Gastroesophageal sphincter (tissue), 4 donors: Measurements from ENCODE around the gene GCN1. TPM values are rescaled to one million over a fixed set of nuclear protein-coding genes. Genes with fewer than 3 reads are reported as not detected.

Experiments used
- ATAC-seq: fragments of 150-250 bp; one replicate; pipeline ENCODE4 v1.9.1; 2016; ENCODE audit warnings: mild to moderate bottlenecking, moderate library complexity
- H3K27ac ChIP-seq, 4 donors: fragments of 200-600 bp; sonication (generic) in 3 of 4; 1 replicate in 3 of 4; 2 replicates in 1 of 4; pipeline ENCODE4 v1.5.1; 2016 to 2019
- H3K27me3 ChIP-seq: fragments of 200-600 bp; sonication (generic); one replicate; pipeline ENCODE4 v1.5.1; 2019
- H3K36me3 ChIP-seq, 2 donors: fragments of 200-600 bp; sonication (generic); one replicate each; pipeline ENCODE4 v1.5.1; 2019; ENCODE audit warnings: control low read depth in 1 of 2
- H3K4me1 ChIP-seq, 3 donors: fragments of 200-600 bp; sonication (generic); 1 replicate in 2 of 3; 2 replicates in 1 of 3; pipeline ENCODE4 v1.5.1; 2016 to 2019; ENCODE audit warnings: control low read depth in 2 of 3
- H3K4me3 ChIP-seq, 2 donors: fragments of 200-600 bp; sonication (generic); one replicate each; pipeline ENCODE4 v1.5.1; 2019; ENCODE audit warnings: mild to moderate bottlenecking in 1 of 2, moderate library complexity in 1 of 2
- H3K9me3 ChIP-seq, 3 donors: fragments of 200-600 bp; sonication (generic); one replicate each; pipeline ENCODE4 v1.5.1; 2017 to 2019; ENCODE audit warnings: control low read depth in 2 of 3
- EP300 ChIP-seq: sonication (generic); formaldehyde crosslinking; IDR thresholded peaks from one replicate; pipeline ENCODE4 v1.6.1; 2017; ENCODE audit warnings: antibody characterized with exemption, mild to moderate bottlenecking
- POLR2A ChIP-seq, 2 donors: fragments of 450-650 bp; IDR thresholded peaks; one replicate each; pipeline ENCODE4 v1.6.1; 2017; ENCODE audit warnings: antibody characterized with exemption in 2 of 2, mild to moderate bottlenecking in 2 of 2, moderate library complexity in 1 of 2
- POLR2AphosphoS5 ChIP-seq: sonication (generic); formaldehyde crosslinking; IDR thresholded peaks from one replicate; pipeline ENCODE4 v1.6.1; 2017; ENCODE audit warnings: antibody characterized with exemption
- WGBS, 2 donors: methylation state at CpG; one replicate each; pipeline ENCODE4 v1.1.5; 2018; ENCODE audit warnings: low coverage in 1 of 2; 5-methylcytosine and 5-hydroxymethylcytosine counted together
- total RNA-seq, 4 donors: library from RNA; depleted of rRNA; stranded (reverse); fragments of >200 nt; gene quantifications; one replicate each; pipeline ENCODE4 v1.1.0, GENCODE V29; 2016
- TF ChIP-seq, protein P1 (sequence below), 4 experiments: fragments of 200-600 bp in 2 of 4; fragments of 450-650 bp in 2 of 4; sonication (generic) in 1 of 4; IDR thresholded peaks; one replicate each; pipeline ENCODE4 v1.5.1; 2017 to 2019; ENCODE audit warnings: antibody characterized with exemption in 4 of 4, mild to moderate bottlenecking in 2 of 4, moderate library complexity in 2 of 4

GCN1 gene
- total RNA-seq, 4 donors from 2014 or later = 39.3 to 82.2 (median 56.0) TPM

DNA sequence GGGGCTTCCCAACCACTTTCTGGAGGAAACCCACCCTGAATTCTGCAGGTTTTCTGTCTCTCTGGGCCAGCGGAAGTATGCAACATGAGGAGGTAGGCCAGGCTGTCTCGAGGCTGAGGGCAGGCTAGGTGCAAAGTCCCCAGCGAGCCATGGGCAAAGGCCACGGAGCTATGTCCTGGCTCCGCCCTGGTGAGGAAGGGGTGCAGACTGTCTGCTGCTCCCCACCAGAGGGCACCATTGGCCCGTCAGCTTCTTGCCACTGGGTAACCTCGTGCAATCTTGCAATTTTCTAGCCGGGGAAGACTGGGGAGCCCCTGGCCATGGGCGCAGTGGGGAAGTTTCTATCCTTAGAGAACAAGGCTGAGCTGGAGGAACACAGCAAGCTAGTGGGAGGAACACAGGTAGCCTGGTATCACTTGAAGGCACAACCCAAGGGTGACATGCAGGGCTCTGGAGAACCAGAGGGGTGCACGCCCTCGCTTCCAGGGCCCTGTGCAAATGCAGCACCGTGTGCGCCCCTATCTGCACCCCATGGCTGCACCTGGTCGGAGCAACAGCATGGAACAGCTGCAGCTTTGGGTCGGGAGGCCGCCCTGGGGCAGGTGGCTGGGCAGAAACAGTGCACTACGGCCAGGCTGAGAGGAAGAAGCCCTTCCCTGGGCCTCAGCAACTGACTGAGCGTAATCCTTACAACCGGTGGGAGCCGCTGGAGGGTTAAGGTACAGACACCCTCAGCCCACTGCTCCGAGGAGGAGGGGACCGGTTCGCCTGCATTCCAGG is 34.0 kb upstream of the GCN1 start:
- Histone ChIP-seq H3K4me3 (peak overlapping the region in 1 of 2 donors; percentile 23), H3K27ac (peak overlapping the region in 3 of 4 donors; percentile 88 to 97 (median 90)), H3K36me3 (peaks cover 0 to 20% of the 10 kb centered on the region in 2 donors), H3K4me1 (peaks cover 13 to 99% (median 83%) of the 10 kb centered on the region in 3 donors), H3K9me3 (no peaks in the 10 kb centered on the region), H3K27me3 (no peaks in the 10 kb centered on the region)
- TF ChIP-seq POLR2AphosphoS5 (peak; percentile 44), POLR2A (IDR thresholded peaks at IDR 0.05) (no peak), EP300 (no peak)
- TF ChIP-seq, protein P1, sequence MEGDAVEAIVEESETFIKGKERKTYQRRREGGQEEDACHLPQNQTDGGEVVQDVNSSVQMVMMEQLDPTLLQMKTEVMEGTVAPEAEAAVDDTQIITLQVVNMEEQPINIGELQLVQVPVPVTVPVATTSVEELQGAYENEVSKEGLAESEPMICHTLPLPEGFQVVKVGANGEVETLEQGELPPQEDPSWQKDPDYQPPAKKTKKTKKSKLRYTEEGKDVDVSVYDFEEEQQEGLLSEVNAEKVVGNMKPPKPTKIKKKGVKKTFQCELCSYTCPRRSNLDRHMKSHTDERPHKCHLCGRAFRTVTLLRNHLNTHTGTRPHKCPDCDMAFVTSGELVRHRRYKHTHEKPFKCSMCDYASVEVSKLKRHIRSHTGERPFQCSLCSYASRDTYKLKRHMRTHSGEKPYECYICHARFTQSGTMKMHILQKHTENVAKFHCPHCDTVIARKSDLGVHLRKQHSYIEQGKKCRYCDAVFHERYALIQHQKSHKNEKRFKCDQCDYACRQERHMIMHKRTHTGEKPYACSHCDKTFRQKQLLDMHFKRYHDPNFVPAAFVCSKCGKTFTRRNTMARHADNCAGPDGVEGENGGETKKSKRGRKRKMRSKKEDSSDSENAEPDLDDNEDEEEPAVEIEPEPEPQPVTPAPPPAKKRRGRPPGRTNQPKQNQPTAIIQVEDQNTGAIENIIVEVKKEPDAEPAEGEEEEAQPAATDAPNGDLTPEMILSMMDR (IDR thresholded peaks at IDR 0.05) = peak in 3 of 4 experiments; percentile 97 to 98 (median 98)
- ATAC-seq = peak; percentile 57
- 0% methylated on average over 1 of the region's 23 CpGs; no CpG with 5 or more reads in 1 of the 2 donors for WGBS, 2 donors

DNA sequence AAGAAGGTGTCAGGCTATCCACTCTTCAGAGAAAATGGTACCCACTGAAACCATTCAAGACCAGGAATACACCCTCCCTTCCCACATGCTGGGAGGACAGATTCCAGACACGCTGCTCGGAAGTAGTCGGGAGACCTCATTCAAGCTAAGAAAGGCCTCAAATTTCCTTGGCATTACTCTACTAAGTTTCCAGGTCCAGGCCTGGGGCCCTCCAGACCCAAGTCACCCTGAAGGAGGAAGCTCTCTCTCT is 33.5 kb upstream of the GCN1 start:
- peaks cover 0 to 25% of the 10 kb centered on the region in 2 donors for H3K36me3 ChIP-seq
- H3K4me3 ChIP-seq = peak overlapping the region in 1 of 2 donors; percentile 23
- no peak for ATAC-seq
- WGBS, 2 donors = 10% methylated on average over 2 of the region's 3 CpGs; no CpG with 5 or more reads in 1 of the 2 donors
- H3K9me3 ChIP-seq = no peaks in the 10 kb centered on the region
- peak overlapping the region in 3 of 4 donors; percentile 88 to 97 (median 90) for H3K27ac ChIP-seq
- TF ChIP-seq POLR2A (IDR thresholded peaks at IDR 0.05) = no peak
- TF ChIP-seq, protein P1 (IDR thresholded peaks at IDR 0.05) = no peak
- TF ChIP-seq POLR2AphosphoS5 = no peak
- peaks cover 13 to 94% (median 78%) of the 10 kb centered on the region in 3 donors for H3K4me1 ChIP-seq
- no peaks in the 10 kb centered on the region for H3K27me3 ChIP-seq

DNA sequence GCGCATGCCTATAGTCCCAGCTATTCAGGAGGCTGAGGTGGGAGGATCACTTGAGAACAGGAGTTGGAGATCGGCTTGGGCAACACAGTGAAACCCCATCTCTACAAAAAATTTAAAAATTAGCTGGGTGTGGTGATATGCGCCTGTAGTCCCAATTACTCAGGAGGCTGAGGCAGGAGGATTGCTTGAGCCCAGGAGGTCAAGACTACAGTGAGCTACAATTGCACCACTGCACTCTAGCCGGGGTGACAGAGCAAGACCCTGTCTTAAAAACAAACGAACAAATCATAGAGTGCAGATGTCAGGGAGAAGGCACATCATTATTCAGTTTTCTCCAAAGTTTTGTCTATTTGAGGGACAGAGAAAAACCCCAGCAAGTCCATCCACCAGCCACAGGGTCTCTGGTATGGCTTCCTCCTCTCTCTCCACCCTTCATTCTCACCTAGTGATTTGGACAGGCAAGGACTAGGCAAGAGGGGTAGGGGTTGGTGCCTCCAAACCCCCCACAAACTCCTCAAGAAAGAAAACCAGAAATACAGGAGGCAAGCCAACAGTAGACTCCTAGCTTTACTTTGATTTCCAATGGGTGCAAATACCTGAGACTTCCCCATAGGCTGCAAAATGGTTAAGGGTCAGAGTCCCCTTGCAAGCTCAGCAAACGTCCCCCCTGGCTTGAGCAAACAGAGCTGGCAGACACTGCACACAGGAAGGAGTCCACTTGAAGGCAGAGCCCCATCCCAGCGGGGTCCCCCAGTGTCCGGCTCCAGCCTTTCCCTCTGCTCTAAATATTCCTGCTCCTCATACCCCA is 32.9 kb upstream of the GCN1 start:
- TF ChIP-seq EP300 (no peak), POLR2AphosphoS5 (no peak), POLR2A (IDR thresholded peaks at IDR 0.05) (no peak)
- TF ChIP-seq, protein P1 (IDR thresholded peaks at IDR 0.05) = no peak
- Histone ChIP-seq H3K9me3 (no peaks in the 10 kb centered on the region), H3K4me3 (no peak overlapping the region), H3K27ac (peak overlapping the region in 3 of 4 donors; percentile 88 to 97 (median 90)), H3K4me1 (peaks cover 13 to 88% (median 73%) of the 10 kb centered on the region in 3 donors), H3K36me3 (peaks cover 0 to 30% of the 10 kb centered on the region in 2 donors), H3K27me3 (no peaks in the 10 kb centered on the region)
- ATAC-seq = no peak
- 65 to 87% methylated on average over 4 of the region's 8 CpGs for WGBS, 2 donors

DNA sequence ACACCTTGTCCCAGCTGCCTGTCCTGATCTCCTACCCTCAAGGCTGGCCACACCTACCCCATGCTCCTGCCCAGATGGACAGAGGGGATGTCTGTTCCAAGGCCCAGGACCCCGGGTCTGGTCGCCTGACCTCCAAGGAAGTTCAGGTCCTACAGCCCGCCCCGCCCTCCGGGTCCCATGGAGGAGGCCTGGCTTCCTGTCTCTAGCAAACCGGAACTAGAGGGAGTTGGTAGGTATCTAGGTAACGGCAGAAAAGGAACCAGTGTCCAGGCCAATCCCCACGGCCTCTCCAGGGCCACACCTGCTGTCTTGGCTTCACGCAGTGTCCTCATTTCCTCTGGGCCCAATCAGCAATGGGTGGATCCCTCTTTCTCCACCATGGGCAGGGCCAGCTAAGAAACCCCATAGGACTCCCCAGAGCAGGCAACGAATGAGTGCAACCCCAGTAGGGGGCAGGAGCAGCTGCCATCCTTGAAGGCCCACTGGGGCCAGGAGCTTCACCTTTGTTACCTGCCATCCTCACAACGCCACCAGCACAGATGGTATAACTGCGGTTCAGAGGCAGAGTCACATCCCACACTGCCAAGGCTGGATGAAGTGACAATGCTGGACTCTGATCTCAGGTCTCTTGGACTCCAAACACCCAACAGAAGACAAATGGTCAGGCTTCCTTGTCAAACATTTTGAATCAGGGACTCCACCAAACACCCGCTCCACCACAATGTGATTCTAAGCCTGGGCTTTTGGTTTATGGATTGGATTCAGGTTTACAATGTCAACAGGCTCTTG is 31.5 kb upstream of the GCN1 start:
- TF ChIP-seq, protein P1 (IDR thresholded peaks at IDR 0.05) = peak in 1 of 4 experiments; percentile 14
- TF ChIP-seq POLR2A (IDR thresholded peaks at IDR 0.05) (no peak), POLR2AphosphoS5 (no peak), EP300 (no peak)
- H3K36me3 ChIP-seq = peaks cover 0 to 44% of the 10 kb centered on the region in 2 donors
- H3K27ac ChIP-seq = peak overlapping the region in 3 of 4 donors; percentile 71 to 76 (median 72)
- H3K4me1 ChIP-seq = peaks cover 11 to 75% (median 59%) of the 10 kb centered on the region in 3 donors
- 68% methylated on average over 6 of the region's 13 CpGs; no CpG with 5 or more reads in 1 of the 2 donors for WGBS, 2 donors
- no peak overlapping the region for H3K4me3 ChIP-seq
- peak; percentile 9 for ATAC-seq
- H3K9me3 ChIP-seq = no peaks in the 10 kb centered on the region
- H3K27me3 ChIP-seq = no peaks in the 10 kb centered on the region
